Esophagus squamous epithelium (tissue), 5 donors: ENCODE data around the gene WFDC11. TPM values are rescaled to one million over a fixed set of nuclear protein-coding genes. Genes with fewer than 3 reads are reported as not detected.

Experiments
- DNase-seq: peaks from one replicate; lab custom pipeline; 2025; lab: John Stamatoyannopoulos, UW
- H3K27ac ChIP-seq, 4 donors: fragments of 200-600 bp; sonication (generic); one replicate each; pipeline ENCODE4 v1.5.1; 2016 to 2019; ENCODE audit warnings: mild to moderate bottlenecking in 1 of 4
- H3K27me3 ChIP-seq, 4 donors: fragments of 200-600 bp; sonication (generic); 1 replicate in 3 of 4; 2 replicates in 1 of 4; pipeline versions ENCODE4 v1.5.1 to v1.6.0; 2017 to 2021; ENCODE audit warnings: antibody characterized with exemption in 1 of 4
- H3K36me3 ChIP-seq, 3 donors: fragments of 200-600 bp; sonication (generic); one replicate each; pipeline ENCODE4 v1.5.1; 2016 to 2019
- H3K4me1 ChIP-seq, 3 donors: fragments of 200-600 bp; sonication (generic); one replicate each; pipeline ENCODE4 v1.5.1; 2017 to 2019
- H3K4me3 ChIP-seq, 4 donors: fragments of 200-600 bp; sonication (generic); 1 replicate in 3 of 4; 2 replicates in 1 of 4; pipeline ENCODE4 v1.5.1; 2016 to 2019; ENCODE audit warnings: mild to moderate bottlenecking in 2 of 4, moderate library complexity in 1 of 4
- H3K9me3 ChIP-seq, 3 donors: fragments of 200-600 bp; sonication (generic); one replicate each; pipeline ENCODE4 v1.5.1; 2016 to 2019
- CTCF ChIP-seq, 6 experiments: fragments of 450-650 bp in 4 of 6; fragments of 200-600 bp in 2 of 6; sonication (generic) in 2 of 6; IDR thresholded peaks; one replicate each; pipeline ENCODE4 v1.5.1; 2016 to 2019; ENCODE audit warnings: antibody characterized with exemption in 6 of 6, mild to moderate bottlenecking in 4 of 6, moderate library complexity in 4 of 6
- POLR2A ChIP-seq, 4 donors: fragments of 450-650 bp; IDR thresholded peaks; one replicate each; pipeline ENCODE4 v1.6.1; 2017; ENCODE audit warnings: antibody characterized with exemption in 4 of 4, mild to moderate bottlenecking in 4 of 4, moderate library complexity in 3 of 4
- WGBS, 2 donors: methylation state at CpG; one replicate each; pipeline ENCODE4 v1.1.5; 2018; 5-methylcytosine and 5-hydroxymethylcytosine counted together
- intact Hi-C: fragments of 100-400 bp; cut with DNase I; formaldehyde crosslinking; loops from one replicate; pipeline ENCODE4 v1.15.0; 2022
- total RNA-seq, 4 donors: library from RNA; depleted of rRNA; stranded (reverse); fragments of >200 nt; gene quantifications; one replicate each; pipeline ENCODE4 v1.1.0, GENCODE V29; 2016
- donor health status: DM: yes; HTN: yes; CAD: no.

The WFDC11 gene
- total RNA-seq, 4 donors from 2014 or later, result not detected

GRCh38 chr20:45636513-45636912 is 33.5 kb downstream of the WFDC11 start:
- DNase-seq, result no peak
- WGBS, 2 donors, result 80 to 89% methylated on average over 1 of the region's 1 CpG
- Histone ChIP-seq H3K9me3 (no peaks in the 10 kb centered on the region), H3K36me3 (no peaks in the 10 kb centered on the region), H3K27me3 (peaks cover 0 to 22% (median 0%) of the 10 kb centered on the region in 4 donors), H3K4me3 (no peak overlapping the region), H3K27ac (no peak overlapping the region), H3K4me1 (no peaks in the 10 kb centered on the region)
- intact Hi-C loops, result no loop called here
- TF ChIP-seq POLR2A (IDR thresholded peaks at IDR 0.05), result no peak
- TF ChIP-seq CTCF (IDR thresholded peaks at IDR 0.05), result no peak

GRCh38 chr20:45631184-45631583 is 38.9 kb downstream of the WFDC11 start, which contains the start of gene WFDC9:
Gene WFDC9, minus strand, starts transcription at chr20:45631284. Its CDS starts 21,103 bp downstream, at chr20:45610181.
- no peaks in the 10 kb centered on the region for H3K4me1 ChIP-seq
- no peaks in the 10 kb centered on the region for H3K36me3 ChIP-seq
- no peak within 1 kb of the TSS for H3K4me3 ChIP-seq
- DNase-seq, result no peak
- intact Hi-C loops, result no loop called here
- no peak within 1 kb of the TSS for H3K27ac ChIP-seq
- WGBS, 2 donors, result 63 to 69% methylated on average over 3 of the region's 4 CpGs
- peaks cover 0 to 55% (median 0%) of the 10 kb centered on the region in 4 donors for H3K27me3 ChIP-seq
- no peaks in the 10 kb centered on the region for H3K9me3 ChIP-seq
- TF ChIP-seq CTCF (IDR thresholded peaks at IDR 0.05) (no peak), POLR2A (IDR thresholded peaks at IDR 0.05) (no peak)

GRCh38 chr20:45630371-45630770 is 39.7 kb downstream of the WFDC11 start:
- TF ChIP-seq POLR2A (IDR thresholded peaks at IDR 0.05), result no peak
- no peak for TF ChIP-seq CTCF (IDR thresholded peaks at IDR 0.05)
- DNase-seq, result no peak

DNA sequence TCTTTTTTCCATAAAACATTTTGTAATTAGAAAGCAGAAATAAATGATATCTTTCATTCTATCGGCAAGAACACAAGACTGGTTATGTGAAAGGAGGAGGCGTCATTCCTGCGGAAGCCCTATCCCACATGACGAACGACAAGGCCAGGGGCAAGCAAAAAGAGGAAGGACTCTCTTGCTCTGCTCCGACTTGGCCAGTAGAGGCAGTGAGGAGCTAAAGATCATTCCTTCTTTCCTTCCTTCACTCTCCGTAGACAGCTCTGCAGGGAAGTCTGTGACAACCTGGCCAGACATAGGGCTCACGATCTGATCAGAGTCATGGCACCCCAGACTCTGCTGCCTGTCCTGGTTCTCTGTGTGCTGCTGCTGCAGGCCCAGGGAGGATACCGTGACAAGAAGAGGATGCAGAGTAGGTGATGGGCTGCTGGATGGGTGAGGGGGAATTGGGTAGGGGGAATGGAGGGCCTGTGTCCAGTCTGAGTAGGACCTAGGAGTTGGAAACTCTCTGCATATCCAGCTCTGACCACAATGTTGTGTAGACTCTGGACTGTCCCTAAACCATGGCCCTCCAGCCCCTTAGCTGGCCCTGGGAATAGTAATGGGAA is 40.4 kb downstream of the WFDC11 start, which contains the start of gene WFDC10A:
Gene WFDC10A (plus strand): TSS at position 244 of the 605 bp plus-strand sequence. CDS start 75 bp downstream, at position 319.
- intact Hi-C loops, result no loop called here
- Histone ChIP-seq H3K36me3 (no peaks in the 10 kb centered on the region), H3K27me3 (peaks cover 0 to 50% (median 0%) of the 10 kb centered on the region in 4 donors), H3K4me3 (no peak within 1 kb of the TSS), H3K9me3 (no peaks in the 10 kb centered on the region), H3K27ac (no peak within 1 kb of the TSS), H3K4me1 (no peaks in the 10 kb centered on the region)
- TF ChIP-seq POLR2A (IDR thresholded peaks at IDR 0.05), result no peak
- peak in 5 of 6 experiments; percentile 41 to 63 (median 52) for TF ChIP-seq CTCF (IDR thresholded peaks at IDR 0.05)
- WGBS, 2 donors, result 10 to 11% methylated on average over 9 of the region's 9 CpGs
- no peak for DNase-seq

More at GRCh38 chr20:45630371-45630770, 39.7 kb downstream of the WFDC11 start:
- Histone ChIP-seq H3K4me3 (no peak overlapping the region), H3K27ac (no peak overlapping the region), H3K36me3 (no peaks in the 10 kb centered on the region), H3K4me1 (no peaks in the 10 kb centered on the region), H3K27me3 (peaks cover 0 to 50% (median 0%) of the 10 kb centered on the region in 4 donors), H3K9me3 (no peaks in the 10 kb centered on the region)
- intact Hi-C loops, result no loop called here

- TF ChIP-seq CTCF (IDR thresholded peaks at IDR 0.05) (no peak), POLR2A (IDR thresholded peaks at IDR 0.05) (no peak)
- 53 to 58% methylated on average over 2 of the region's 2 CpGs for WGBS, 2 donors
Observed at GRCh38 chr20:45626540-45626939, 43.5 kb downstream of the WFDC11 start.

More at GRCh38 chr20:45626540-45626939, 43.5 kb downstream of the WFDC11 start:
- H3K27ac ChIP-seq, result no peak overlapping the region
- H3K27me3 ChIP-seq, result peaks cover 0 to 34% (median 0%) of the 10 kb centered on the region in 4 donors
- intact Hi-C loops, result no loop called here
- H3K4me1 ChIP-seq, result no peaks in the 10 kb centered on the region
- no peak overlapping the region for H3K4me3 ChIP-seq
- no peak for DNase-seq
- H3K36me3 ChIP-seq, result no peaks in the 10 kb centered on the region
- no peaks in the 10 kb centered on the region for H3K9me3 ChIP-seq
